Measurements from ENCODE around the gene GAS2L2. TPM values are rescaled to one million over a fixed set of nuclear protein-coding genes. Genes with fewer than 3 reads are reported as not detected.

Gene GAS2L2
- total RNA-seq, 2 experiments from 2014 or later, result 0.11 TPM; not detected in 1

DNA sequence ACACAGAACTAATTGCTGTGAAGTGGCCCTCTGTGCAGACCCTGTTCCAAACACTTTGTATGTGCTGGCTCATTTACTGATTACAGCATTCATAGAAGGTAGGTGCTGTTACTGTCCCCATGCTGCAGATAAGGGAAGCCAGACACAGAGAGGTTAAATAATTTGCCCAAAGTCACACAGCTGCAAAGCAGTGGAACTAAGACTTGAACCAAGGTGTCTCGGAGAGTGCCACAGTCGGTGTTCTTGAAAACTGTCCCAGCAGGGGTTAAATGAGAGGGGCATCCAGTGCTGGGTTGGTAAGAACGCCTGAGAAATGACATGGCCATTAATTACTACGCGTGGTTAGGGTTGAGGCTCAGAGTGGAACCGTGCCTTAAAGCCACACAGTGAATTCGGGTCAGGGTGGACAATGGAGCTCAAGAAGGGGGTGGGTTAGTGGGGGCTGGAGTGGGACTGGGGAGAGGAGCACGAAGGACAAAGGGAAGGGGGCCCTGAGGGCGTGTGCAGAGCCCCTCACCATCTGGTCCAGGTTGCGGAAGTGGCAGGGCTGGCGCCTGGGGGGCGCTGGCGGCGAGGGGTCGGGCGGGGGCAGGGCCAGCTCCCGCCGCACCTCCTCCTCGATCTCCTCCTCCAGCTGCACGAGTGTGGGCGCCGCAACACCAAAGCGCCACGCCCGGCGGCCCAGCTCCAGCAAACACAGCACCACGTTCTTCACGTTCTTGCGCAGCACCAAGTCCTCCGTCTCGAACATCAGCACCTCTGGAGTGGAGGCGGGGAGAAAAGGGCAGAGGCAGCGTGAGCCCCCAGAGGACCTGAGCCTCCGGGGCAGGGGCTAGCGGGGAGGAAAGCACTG lies 3.3 kb downstream of the GAS2L2 start:
- Mint-ChIP-seq H3K27ac (no peak overlapping the region), H3K4me3 (peak overlapping the region; percentile 42), H3K36me3 (no peaks in the 10 kb centered on the region), H3K4me1 (peaks cover 7% of the 10 kb centered on the region), H3K9me3 (no peaks in the 10 kb centered on the region), H3K27me3 (peaks cover 37% of the 10 kb centered on the region)
- DNase-seq, result no peak
- no peak for ATAC-seq (ENCODE audit: low read depth)
- POLR2A ChIA-PET, result interaction anchor here (1.0 kb wide), 1 partner anchor 59 kb away, joined by 3 read pairs; the partner anchor contains the start of gene TAF15

DNA sequence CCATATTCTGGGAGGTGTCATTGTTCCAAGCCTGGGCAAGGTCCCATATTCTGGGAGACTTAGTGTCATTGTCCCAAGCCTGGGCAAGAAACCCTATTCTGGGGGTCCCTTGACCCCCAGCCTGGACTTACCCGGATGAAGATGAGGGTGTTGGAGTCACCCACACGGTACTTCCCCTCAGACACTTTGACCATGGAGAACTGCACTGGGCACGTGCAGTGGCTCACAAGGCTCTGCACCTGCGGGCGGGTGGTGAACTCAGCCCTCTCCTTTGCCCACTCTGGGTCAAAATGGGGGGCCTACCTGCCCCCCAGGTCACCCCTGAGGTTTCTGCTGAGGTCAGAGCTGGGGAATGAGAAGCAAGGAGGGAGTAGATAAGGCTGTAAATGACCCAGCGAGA lies 4.1 kb downstream of the GAS2L2 start:
- Mint-ChIP-seq H3K4me1 (peaks cover 7% of the 10 kb centered on the region), H3K9me3 (no peaks in the 10 kb centered on the region), H3K4me3 (no peak overlapping the region), H3K36me3 (no peaks in the 10 kb centered on the region), H3K27ac (no peak overlapping the region), H3K27me3 (peaks cover 37% of the 10 kb centered on the region)
- POLR2A ChIA-PET, result no interaction called here
- DNase-seq (no peak), ATAC-seq (ENCODE audit: low read depth) (no peak)

DNA sequence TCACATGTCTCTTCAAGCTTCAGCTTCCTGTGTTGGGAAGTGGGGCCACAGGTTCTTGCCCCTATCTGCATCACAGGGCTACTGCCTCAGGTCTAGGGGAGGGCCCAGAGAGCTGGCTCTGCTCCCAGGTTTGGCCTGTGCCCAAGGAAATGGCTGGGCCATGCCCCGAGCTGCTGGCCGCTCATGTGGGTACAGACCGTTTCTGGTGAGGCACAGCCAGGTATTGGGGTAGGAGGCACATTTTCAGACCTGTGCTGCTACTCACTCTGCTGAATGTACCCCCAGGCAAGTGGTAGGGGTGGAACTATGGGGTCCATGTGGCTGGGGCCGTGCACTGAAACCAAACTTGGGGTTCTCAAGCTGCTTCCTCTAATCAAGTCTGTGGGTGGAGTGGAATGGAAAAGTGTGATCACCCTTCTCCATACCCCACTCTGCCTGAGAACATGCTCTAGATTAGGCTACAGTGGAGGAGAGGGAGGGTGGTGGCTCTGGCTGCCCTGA lies 4.6 kb downstream of the GAS2L2 start:
- Mint-ChIP-seq H3K9me3 (no peaks in the 10 kb centered on the region), H3K4me1 (peaks cover 9% of the 10 kb centered on the region), H3K27ac (no peak overlapping the region), H3K27me3 (peaks cover 40% of the 10 kb centered on the region), H3K4me3 (no peak overlapping the region), H3K36me3 (no peaks in the 10 kb centered on the region)
- DNase-seq (no peak), ATAC-seq (ENCODE audit: low read depth) (no peak)
- POLR2A ChIA-PET, result interaction anchor here (0.5 to 1.4 kb wide), 2 partner anchors 135 to 607 kb away, joined by 4 to 5 read pairs; no protein-coding TSS in a partner anchor

DNA sequence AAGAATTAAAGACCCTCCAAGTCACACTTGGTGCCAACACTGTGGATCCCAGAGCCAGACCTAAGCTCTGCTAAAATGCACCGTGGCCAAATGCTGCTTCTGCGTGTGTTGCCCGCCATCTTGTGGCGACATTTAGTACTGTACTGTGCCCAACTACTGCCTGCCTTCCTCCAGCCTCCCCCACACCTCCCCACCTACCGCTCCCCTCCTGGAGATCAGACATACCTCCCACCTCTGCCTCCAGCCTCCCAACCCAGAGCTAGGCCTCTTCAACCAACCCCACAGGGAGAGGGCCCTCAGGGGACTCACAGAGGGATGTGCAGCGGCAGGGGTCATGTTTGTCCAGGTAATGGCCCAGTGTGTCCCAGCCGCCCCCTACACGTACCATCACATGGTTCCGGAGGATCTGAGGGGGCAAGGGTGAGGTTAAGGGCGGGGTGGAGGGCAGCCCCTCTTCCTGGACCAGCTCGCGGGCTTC lies 5.5 kb downstream of the GAS2L2 start:
- Mint-ChIP-seq H3K27me3 (peaks cover 38% of the 10 kb centered on the region), H3K4me1 (peaks cover 9% of the 10 kb centered on the region), H3K36me3 (no peaks in the 10 kb centered on the region), H3K9me3 (no peaks in the 10 kb centered on the region), H3K27ac (no peak overlapping the region), H3K4me3 (no peak overlapping the region)
- POLR2A ChIA-PET, result interaction anchor here (0.5 to 1.4 kb wide), 2 partner anchors 134 to 606 kb away, joined by 4 to 5 read pairs; no protein-coding TSS in a partner anchor
- peak; percentile 80 for ATAC-seq (ENCODE audit: low read depth)
- peak; percentile 80 for DNase-seq

DNA sequence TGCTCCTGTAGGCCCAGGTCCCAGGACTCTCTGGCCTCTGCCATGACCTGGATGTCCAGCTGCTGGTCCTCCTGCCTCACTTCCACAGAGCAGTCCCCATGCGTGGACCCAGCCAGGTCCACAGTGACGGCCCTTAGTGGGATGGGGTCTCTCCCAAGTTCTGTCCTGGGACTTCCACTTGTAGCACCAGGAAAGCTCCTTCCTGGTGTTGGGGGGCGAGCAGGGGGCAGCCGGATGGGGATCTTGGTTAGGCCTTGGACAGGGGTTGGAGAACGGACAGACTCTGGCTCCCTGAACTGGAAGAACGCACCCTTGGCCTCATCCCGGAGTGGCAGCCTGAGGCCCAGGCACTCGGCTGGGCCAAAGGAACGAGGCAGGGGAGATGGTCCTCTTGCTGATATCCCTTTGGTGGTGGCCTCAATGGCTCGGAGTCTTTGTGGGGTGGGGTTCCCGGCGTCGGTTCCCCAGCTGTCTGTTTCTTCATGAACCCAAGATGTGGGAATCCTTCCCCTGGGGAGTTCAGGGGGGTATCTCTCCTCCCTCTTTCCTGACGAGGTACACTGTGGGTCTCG lies 7.2 kb downstream of the GAS2L2 start:
- ATAC-seq (ENCODE audit: low read depth) (no peak), DNase-seq (no peak)
- POLR2A ChIA-PET, result no interaction called here
- H3K27ac Mint-ChIP-seq, result no peak overlapping the region
- peaks cover 42% of the 10 kb centered on the region for H3K27me3 Mint-ChIP-seq
- peaks cover 14% of the 10 kb centered on the region for H3K4me1 Mint-ChIP-seq
- no peaks in the 10 kb centered on the region for H3K36me3 Mint-ChIP-seq
- H3K9me3 Mint-ChIP-seq, result no peaks in the 10 kb centered on the region
- H3K4me3 Mint-ChIP-seq, result no peak overlapping the region

GRCh38 chr17:35745246-35745645 lies 7.8 kb downstream of the GAS2L2 start:
- Mint-ChIP-seq H3K4me3 (no peak overlapping the region), H3K36me3 (no peaks in the 10 kb centered on the region), H3K4me1 (peaks cover 14% of the 10 kb centered on the region), H3K27me3 (peaks cover 41% of the 10 kb centered on the region), H3K27ac (no peak overlapping the region), H3K9me3 (no peaks in the 10 kb centered on the region)
- DNase-seq, result no peak
- POLR2A ChIA-PET, result no interaction called here
- no peak for ATAC-seq (ENCODE audit: low read depth)

GRCh38 chr17:35744830-35745229 lies 8.2 kb downstream of the GAS2L2 start:
- no peak for DNase-seq
- POLR2A ChIA-PET, result interaction anchor here (0.5 kb wide), 1 partner anchor 819 kb away, joined by 5 read pairs; no protein-coding TSS in a partner anchor
- ATAC-seq (ENCODE audit: low read depth), result no peak
- Mint-ChIP-seq H3K4me1 (peaks cover 12% of the 10 kb centered on the region), H3K27ac (no peak overlapping the region), H3K36me3 (no peaks in the 10 kb centered on the region), H3K27me3 (peaks cover 42% of the 10 kb centered on the region), H3K4me3 (no peak overlapping the region), H3K9me3 (no peaks in the 10 kb centered on the region)

- no peak for ATAC-seq (ENCODE audit: low read depth)
- Mint-ChIP-seq H3K36me3 (no peaks in the 10 kb centered on the region), H3K27me3 (peaks cover 43% of the 10 kb centered on the region), H3K4me3 (no peak overlapping the region), H3K4me1 (peaks cover 9% of the 10 kb centered on the region), H3K27ac (no peak overlapping the region), H3K9me3 (no peaks in the 10 kb centered on the region)
- no peak for DNase-seq
- POLR2A ChIA-PET, result no interaction called here
Observed at GRCh38 chr17:35743626-35744328, 9.3 kb downstream of the GAS2L2 start.

- Mint-ChIP-seq H3K4me3 (no peak overlapping the region), H3K9me3 (no peaks in the 10 kb centered on the region), H3K27me3 (peaks cover 40% of the 10 kb centered on the region), H3K4me1 (peaks cover 9% of the 10 kb centered on the region), H3K36me3 (no peaks in the 10 kb centered on the region), H3K27ac (no peak overlapping the region)
- no peak for DNase-seq
- no peak for ATAC-seq (ENCODE audit: low read depth)
- POLR2A ChIA-PET, result no interaction called here
Observed at GRCh38 chr17:35742896-35743477, 10.1 kb downstream of the GAS2L2 start.

- no peak for DNase-seq
- POLR2A ChIA-PET, result no interaction called here
- H3K27me3 Mint-ChIP-seq, result peaks cover 40% of the 10 kb centered on the region
- H3K36me3 Mint-ChIP-seq, result no peaks in the 10 kb centered on the region
- H3K4me1 Mint-ChIP-seq, result peaks cover 9% of the 10 kb centered on the region
- H3K4me3 Mint-ChIP-seq, result no peak overlapping the region
- no peak for ATAC-seq (ENCODE audit: low read depth)
- no peaks in the 10 kb centered on the region for H3K9me3 Mint-ChIP-seq
- H3K27ac Mint-ChIP-seq, result no peak overlapping the region
Observed at GRCh38 chr17:35742496-35742895, 10.5 kb downstream of the GAS2L2 start.

DNA sequence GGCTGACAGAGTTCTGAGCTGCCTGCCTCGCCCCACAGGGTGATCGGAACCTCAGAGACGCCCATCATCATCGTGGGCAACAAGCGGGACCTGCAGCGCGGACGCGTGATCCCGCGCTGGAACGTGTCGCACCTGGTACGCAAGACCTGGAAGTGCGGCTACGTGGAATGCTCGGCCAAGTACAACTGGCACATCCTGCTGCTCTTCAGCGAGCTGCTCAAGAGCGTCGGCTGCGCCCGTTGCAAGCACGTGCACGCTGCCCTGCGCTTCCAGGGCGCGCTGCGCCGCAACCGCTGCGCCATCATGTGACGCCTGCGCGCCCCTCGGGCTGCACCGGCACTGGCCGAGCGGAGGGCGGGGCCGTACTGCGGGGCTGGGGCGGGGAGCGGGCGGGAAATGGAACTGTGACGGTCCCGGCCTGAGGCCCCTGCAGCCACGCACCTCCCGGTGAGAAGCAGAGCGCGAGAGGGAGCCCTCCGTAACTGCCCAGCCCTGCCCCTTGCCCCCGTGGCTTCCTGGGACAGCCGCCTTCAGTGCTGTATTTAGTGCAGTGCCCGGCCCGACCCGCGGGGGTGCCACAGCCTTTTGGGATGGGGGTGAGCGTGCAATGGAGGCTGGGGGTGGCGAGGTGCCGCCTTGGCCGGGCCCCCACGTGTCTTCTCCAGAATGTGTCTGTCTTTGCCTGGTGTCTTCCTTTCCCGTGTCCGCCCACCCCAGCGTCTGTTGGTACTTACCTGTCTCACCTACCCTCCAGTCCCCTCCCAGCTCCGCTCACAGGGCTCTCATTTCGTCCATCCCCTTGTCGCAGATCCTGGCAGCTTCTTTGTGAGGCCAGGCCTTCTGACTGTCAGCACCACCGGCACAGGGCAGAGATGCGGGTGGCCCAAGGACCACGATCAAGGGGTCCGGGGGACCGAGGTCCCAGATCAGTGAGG lies 11.8 kb downstream of the GAS2L2 start:
- POLR2A ChIA-PET, result interaction anchor here (1.2 kb wide), 1 partner anchor 68 kb away, joined by 4 read pairs; the partner anchor contains the start of gene TAF15
- Mint-ChIP-seq H3K27ac (no peak overlapping the region), H3K27me3 (peaks cover 40% of the 10 kb centered on the region), H3K4me1 (peaks cover 9% of the 10 kb centered on the region), H3K9me3 (no peaks in the 10 kb centered on the region), H3K36me3 (no peaks in the 10 kb centered on the region), H3K4me3 (peak overlapping the region; percentile 71)
- ATAC-seq (ENCODE audit: low read depth) (peak; percentile 68), DNase-seq (peak; percentile 52)

DNA sequence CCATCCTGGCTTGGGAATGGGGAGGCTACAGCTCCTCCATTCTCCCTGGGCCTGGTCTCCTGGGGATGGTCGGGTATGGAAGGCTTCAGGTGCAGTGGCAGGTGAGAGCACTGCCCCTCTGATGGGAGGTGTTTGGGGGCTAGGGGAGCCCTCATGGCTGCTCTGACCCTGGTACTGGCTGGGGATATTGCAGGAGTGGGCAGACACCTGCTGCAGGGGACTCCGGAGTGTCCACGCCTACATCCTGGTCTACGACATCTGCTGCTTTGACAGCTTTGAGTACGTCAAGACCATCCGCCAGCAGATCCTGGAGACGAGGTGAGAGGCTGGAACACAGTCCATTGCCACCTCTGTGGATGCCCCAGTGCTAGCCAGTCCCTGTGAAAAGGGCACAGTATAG lies 12.8 kb downstream of the GAS2L2 start:
- H3K27ac Mint-ChIP-seq, result no peak overlapping the region
- ATAC-seq (ENCODE audit: low read depth), result no peak
- no peak overlapping the region for H3K4me3 Mint-ChIP-seq
- peaks cover 9% of the 10 kb centered on the region for H3K4me1 Mint-ChIP-seq
- peaks cover 43% of the 10 kb centered on the region for H3K27me3 Mint-ChIP-seq
- POLR2A ChIA-PET, result interaction anchor here (1.2 kb wide), 1 partner anchor 69 kb away, joined by 4 read pairs; the partner anchor contains the start of gene TAF15
- no peaks in the 10 kb centered on the region for H3K36me3 Mint-ChIP-seq
- no peaks in the 10 kb centered on the region for H3K9me3 Mint-ChIP-seq
- no peak for DNase-seq
